Esophagus muscularis mucosa (tissue), 4 donors: ENCODE results near the gene LRRC71.

Experiments used
- EP300 ChIP-seq: sonication (generic); formaldehyde crosslinking; IDR thresholded peaks from one replicate; pipeline ENCODE4 v1.6.1; 2017; ENCODE audit warnings: antibody characterized with exemption
- POLR2A ChIP-seq: fragments of 450-650 bp; IDR thresholded peaks from one replicate; pipeline ENCODE4 v1.6.1; 2017; ENCODE audit warnings: antibody characterized with exemption, moderate library complexity, mild to moderate bottlenecking, low read depth
- POLR2AphosphoS5 ChIP-seq, 2 donors: sonication (generic); formaldehyde crosslinking; IDR thresholded peaks; one replicate each; pipeline ENCODE4 v1.6.1; 2017; ENCODE audit warnings: antibody characterized with exemption in 2 of 2
- TF ChIP-seq, protein P1 (sequence below), 3 experiments: fragments of 200-600 bp in 2 of 3; fragments of 450-650 bp in 1 of 3; sonication (generic) in 2 of 3; IDR thresholded peaks; one replicate each; pipeline ENCODE4 v1.5.1; 2017 to 2019; ENCODE audit warnings: antibody characterized with exemption in 3 of 3, mild to moderate bottlenecking in 2 of 3, moderate library complexity in 1 of 3

DNA sequence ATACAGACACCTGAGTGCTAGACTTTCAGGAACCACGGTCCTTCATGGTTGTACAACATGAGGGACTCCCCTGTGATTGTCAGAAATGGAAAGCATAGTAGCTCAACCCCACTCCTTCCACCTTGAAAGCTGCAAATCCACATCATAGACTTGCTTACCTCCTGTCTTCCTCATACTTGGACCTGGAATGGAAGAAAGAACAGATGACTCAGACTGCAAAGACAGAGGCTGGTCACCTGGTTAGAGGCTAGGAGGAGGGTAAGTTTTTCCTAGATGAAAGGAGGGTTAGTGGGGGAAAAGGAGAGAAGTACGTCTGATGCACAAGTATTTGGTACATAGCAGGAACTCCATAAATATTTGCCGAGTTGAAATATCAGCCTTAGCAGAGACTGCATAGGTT lies 37.2 kb downstream of the LRRC71 start:
- TF ChIP-seq, protein P1, sequence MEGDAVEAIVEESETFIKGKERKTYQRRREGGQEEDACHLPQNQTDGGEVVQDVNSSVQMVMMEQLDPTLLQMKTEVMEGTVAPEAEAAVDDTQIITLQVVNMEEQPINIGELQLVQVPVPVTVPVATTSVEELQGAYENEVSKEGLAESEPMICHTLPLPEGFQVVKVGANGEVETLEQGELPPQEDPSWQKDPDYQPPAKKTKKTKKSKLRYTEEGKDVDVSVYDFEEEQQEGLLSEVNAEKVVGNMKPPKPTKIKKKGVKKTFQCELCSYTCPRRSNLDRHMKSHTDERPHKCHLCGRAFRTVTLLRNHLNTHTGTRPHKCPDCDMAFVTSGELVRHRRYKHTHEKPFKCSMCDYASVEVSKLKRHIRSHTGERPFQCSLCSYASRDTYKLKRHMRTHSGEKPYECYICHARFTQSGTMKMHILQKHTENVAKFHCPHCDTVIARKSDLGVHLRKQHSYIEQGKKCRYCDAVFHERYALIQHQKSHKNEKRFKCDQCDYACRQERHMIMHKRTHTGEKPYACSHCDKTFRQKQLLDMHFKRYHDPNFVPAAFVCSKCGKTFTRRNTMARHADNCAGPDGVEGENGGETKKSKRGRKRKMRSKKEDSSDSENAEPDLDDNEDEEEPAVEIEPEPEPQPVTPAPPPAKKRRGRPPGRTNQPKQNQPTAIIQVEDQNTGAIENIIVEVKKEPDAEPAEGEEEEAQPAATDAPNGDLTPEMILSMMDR (IDR thresholded peaks at IDR 0.05) = no peak
- TF ChIP-seq POLR2AphosphoS5 (IDR thresholded peaks at IDR 0.05) = no peak
- TF ChIP-seq POLR2A = no peak
- TF ChIP-seq EP300 = no peak
